ENCODE data around the gene CACNA2D3.

DNA sequence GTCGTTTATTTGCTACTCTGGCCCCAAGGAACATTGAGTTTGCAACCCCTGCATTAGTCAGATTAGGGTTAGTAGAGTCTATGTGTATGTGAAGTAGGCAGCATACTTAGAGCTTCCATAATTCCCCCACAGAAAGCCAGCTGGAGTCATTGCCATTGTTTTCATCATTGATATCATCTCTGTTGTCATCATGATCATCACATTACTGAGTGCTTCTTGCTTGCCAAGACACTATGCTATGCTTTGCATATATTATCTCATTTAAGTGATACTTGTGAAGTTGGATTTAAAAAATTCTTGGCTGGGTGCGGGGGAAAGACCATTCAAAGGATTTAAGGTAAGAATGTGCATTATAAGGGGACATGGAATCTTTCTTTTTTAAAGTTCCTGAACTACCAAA, 209.0 kb downstream of the CACNA2D3 start:
- TF ChIP-seq GATA2 (IDR thresholded peaks at IDR 0.05; ENCODE audit: low read depth, low read length), result no peak
- no peak for TF ChIP-seq GATA3 (IDR thresholded peaks at IDR 0.05; ENCODE audit: low read depth, low read length)
